GM18498 (cell line): ENCODE measurements around the gene TPD52L1.
"Not testable (repeated sequence)": the region's sequence is repeated elsewhere in the genome, so short reads cannot be mapped to it uniquely, and the experiment has no call there.

ENCODE experiments used
- ATAC-seq: cut with Tn5 transposase; IDR thresholded peaks from one replicate; pipeline ENCODE4 v1.9.1; 2021; ENCODE audit warnings: mild to moderate bottlenecking, moderate library complexity; ENCODE audit not compliant: unreplicated experiment

The TPD52L1 gene

GRCh38 chr6:125268765-125269164, 115.2 kb downstream of the TPD52L1 start:
- no peak for ATAC-seq

- ATAC-seq, result no peak
These were observed 115.9 kb downstream of the TPD52L1 start for GRCh38 chr6:125269328-125269985.

DNA sequence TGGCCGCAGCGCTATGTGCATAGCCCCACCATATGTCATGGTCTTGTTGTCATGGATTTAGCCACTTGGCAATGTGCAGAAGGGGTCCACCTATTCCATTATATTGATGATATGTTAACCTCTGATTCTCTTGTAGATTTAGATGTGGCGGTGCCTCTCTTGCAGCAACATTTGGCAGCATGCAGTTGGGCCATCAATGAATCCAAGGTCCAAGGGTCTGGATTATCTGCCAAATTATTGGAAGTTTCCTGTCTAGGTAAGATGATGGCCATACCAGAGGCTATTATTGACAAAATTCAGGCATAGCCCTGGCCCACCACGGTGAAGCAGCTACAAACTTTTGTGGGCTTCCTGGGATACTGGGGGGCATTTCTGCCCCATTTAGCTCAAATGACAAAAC, 116.8 kb downstream of the TPD52L1 start:
- no peak for ATAC-seq

DNA sequence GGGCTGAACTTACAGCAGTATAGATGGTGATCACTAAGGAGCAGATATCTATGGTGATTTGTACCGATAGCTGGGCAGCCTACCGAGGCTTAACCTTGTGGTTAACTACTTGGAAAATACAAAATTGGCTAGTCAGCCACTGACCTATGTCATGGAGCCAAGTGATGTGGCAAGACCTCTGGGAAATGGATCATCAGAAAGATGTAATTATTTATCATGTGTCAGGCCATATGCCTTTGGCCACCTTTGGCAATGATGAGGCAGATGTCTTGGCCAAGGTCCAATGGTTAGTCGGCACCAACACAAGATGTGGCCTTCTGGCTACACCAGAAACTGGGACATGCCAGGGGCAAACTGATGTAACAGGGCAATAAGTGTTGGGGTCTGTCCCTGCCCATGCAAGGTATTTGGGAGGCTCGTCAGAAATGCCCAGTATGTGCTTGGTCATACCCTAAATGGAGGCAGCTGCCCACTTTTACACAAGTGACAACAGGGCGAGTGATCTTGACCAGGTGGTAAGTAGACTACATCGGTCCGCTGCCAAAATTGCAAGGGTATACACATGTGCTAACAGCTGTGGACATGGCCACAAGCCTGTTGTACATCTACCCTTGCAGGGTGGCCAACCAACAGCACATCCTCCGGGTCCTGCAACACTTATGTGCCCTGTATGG, 118.0 kb downstream of the TPD52L1 start:
- ATAC-seq, result no peak

GRCh38 chr6:125273251-125273650, 119.7 kb downstream of the TPD52L1 start:
- ATAC-seq, result no peak

DNA sequence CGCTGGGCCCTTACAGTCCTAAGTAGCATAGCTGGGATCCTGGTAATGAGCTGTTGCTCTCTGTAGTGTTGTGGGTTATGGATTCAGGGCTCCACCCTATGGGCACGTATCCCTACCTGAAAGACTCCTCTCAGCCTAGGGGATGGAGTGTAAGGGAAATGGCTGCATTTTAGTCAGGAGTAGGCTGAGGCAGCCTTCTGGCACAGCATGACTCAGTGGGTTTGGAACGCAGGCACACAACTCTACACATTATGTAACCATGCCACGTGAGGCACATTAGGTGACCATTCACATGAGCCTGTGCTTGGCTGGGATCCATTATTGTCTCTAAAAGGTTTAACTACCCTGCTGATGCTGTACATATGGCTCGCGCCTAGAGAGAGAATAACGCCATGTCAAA, 120.4 kb downstream of the TPD52L1 start:
- no peak for ATAC-seq

DNA sequence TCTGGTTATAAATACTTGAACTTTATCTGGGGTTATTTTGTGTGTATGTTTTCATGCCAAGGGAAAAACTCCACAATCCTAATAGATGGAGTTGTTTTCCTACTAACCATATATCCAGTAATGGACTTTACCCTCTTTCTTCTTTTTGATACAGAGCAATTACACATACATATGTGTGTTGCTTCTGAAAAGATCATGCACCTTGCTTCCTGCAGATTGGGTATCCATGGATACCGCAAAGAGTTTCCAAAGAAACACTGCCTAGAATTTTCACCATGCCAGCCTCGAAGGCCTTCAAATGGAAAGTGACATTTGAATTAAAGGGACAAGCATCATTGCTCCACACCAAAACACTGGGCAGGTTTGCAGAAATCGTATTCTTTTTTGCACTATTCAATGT, 121.4 kb downstream of the TPD52L1 start:
- ATAC-seq, result no peak

DNA sequence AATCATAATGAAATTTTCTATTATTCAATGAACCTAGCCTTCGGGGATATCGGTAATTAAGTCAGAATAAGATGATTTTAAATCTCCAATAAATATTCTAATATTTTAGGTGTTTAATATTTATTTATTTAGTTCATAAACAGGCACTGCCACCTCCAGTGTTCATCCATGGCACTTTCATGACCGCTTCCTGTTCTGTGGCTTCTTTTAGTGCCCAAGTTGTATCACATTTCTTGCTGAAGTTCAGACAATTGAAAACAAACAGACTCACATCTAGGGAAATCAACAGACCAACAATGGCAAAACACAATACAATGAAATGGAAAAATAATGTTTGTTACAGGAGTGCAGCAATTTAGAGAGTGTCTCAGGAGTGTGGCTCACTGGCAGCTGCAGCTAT, 122.2 kb downstream of the TPD52L1 start:
- no peak for ATAC-seq

DNA sequence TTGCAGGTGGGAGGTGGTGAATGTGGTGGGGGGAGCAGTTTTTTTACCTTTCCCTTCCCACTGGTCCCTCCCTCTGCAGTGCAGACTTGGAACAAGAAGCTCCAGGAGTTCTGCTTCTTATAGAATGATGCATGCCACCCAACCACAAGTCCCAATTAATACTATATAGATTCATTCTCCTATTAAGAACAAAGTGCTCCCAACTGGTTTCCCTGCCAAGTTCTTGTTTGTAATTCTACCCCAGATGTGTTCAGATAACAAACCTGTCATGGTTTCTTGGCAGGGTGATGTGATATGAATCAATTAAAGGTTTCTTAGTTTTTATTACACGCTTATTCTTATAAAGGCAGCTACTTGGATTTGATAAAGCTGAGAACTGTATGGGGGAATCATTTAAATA, 124.3 kb downstream of the TPD52L1 start:
- no peak for ATAC-seq

DNA sequence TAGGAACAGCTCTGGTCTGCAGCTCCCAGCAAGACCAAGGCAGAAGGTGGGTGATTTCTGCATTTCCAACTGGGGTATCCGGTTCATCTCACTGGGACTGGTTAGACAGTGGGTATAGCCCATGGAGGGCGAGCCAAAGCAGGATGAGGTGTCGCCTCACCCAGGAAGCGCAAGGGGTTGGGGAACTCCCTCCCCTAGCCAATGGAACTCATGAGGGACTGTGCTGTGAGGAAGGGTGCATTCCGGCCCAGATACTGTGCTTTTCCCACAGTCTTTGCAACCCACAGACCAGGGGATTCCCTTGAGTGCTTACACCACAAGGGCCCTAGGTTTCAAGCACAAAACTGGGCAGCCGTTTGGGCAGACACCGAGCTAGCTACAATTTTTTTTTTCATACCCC, 126.4 kb downstream of the TPD52L1 start:
- ATAC-seq, result peak; percentile 40

GRCh38 chr6:125280370-125281035, 126.9 kb downstream of the TPD52L1 start:
- not testable (repeated sequence) for ATAC-seq

- ATAC-seq, result not testable (repeated sequence)
These were observed 128.9 kb downstream of the TPD52L1 start for GRCh38 chr6:125282470-125282869.

DNA sequence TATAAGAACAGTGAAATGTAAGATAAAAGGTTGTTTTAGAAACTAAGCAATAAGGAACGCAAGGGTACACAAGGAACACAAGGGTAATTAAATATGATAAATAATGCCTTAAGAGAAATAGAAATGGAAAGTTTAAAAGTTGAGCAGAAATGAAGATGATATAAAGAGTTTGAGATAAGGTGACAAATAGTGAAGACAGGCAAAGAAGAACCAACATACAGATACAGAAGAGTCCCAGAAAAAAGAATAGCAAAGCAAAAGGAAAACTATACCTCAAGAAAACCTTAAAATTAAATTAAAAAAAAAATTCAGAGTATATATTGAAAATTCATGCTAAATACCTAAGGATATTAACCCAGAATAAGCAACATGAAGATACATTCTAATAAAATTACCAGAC, 131.8 kb downstream of the TPD52L1 start:
- no peak for ATAC-seq

GRCh38 chr6:125285936-125286335, 132.4 kb downstream of the TPD52L1 start:
- ATAC-seq, result no peak

- ATAC-seq, result no peak
These were observed 134.1 kb downstream of the TPD52L1 start for GRCh38 chr6:125287718-125288117.

DNA sequence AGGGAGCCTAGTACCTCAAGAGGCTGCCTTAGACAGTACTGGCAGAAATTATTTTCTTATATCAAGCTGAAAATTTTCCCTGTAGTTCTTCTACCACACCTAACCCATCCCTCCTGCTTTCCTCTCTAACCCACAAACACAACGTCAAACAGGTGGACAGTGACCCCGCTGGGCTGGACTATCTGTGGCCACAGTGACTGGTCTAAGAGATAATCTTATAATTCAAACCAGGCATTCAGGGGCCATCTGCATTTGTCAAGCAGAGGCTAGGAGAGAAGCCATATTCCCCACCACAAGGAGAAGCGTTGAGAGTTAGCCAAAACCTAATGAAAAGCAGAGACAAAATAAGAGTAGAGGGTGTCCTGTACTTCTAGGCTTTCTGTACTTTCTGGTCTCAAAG, 140.0 kb downstream of the TPD52L1 start:
- ATAC-seq, result no peak

DNA sequence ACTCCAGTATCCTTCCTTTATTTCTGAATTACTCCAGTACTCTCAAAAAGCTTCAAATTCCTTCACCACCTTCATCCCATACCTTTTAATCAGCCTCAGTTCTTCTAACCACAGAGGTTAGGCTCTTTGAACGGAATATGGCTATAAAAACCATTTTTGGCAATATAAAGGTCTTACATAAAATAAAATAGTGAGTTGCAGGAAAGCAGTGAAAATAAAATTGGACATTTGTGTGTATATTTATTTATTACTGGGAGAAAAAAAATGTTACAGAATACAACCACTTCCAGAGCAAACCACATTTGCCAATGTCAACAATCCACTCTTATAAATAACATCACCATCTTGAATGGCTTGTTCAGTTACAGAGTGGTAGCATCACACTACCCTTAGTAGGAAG, 140.5 kb downstream of the TPD52L1 start:
- ATAC-seq, result no peak

DNA sequence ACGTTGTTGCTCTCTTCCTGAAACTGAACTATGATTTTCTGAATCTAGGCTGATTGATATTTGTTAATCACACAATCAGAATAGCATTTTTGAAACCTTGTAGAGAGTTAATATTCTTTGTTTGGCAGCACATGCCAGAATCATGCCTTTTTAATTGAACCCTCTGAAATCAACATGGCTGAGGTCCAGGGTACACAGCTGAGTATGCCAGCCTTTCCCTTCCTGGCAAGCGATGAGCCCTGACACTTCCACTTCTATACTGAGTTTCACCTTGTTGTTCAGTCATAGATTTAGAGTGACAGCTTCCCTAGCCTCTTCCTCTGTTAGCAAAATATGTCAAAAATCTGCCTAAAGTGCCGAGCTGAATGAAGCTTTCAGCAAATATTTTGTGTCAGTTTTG, 141.4 kb downstream of the TPD52L1 start:
- no peak for ATAC-seq

DNA sequence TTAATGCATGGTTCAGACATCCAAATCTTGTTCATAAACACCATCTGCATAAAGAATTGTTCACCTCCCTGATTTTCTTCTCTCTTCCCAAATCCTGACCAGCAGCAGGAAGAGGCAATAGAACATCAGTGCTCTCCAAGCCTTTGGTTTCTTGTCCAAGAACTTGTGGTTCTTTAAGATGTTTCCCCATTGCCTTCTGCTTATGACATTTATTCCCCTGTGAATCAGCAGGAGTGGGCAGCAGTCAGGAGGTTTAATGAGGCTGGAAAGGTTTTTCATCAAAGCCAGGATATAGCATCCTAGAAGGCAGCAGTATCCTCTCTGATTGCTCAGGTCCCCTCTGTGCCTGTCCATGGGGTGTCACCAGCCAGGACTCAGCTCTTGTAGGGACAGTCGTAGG, 142.9 kb downstream of the TPD52L1 start:
- ATAC-seq, result no peak

DNA sequence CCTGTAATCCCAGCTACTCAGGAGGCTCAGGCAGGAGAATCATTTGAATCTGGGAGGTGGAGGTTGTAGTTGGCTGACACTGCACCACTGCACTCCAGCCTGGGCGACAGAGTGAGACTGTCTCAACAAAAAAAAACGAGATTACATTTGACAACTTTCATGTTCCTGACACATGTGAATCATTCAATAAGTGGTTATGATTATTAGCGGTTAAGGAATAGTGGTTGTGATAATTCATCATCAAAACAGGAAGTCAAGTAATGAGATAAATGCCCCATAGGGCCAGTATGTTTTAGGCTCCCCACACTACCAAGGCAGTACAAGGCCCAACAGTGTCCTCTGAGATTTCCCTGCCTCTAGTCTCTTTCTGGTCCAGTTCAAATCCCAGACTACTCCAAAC, 145.7 kb downstream of the TPD52L1 start:
- no peak for ATAC-seq

- no peak for ATAC-seq
These were observed 147.4 kb downstream of the TPD52L1 start for GRCh38 chr6:125300992-125301434.
